HPDE6-E6E7 (cell line): Measurements from ENCODE around the gene B4GALNT4.
"Not testable (repeated sequence)": the region's sequence is repeated elsewhere in the genome, so short reads cannot be mapped to it uniquely, and the experiment has no call there.

ENCODE experiments used
- DNase-seq: peaks from one replicate; pipeline ENCODE4 v3.0.0; 2011; ENCODE audit warnings: missing footprints; ENCODE audit errors: extremely low spot score

Gene B4GALNT4

GRCh38 chr11:369336-370018 is at the start of gene B4GALNT4:
B4GALNT4 (plus strand) TSS chr11:369499; CDS start chr11:369804, 305 bp downstream.
- DNase-seq = peak; percentile 53

DNA sequence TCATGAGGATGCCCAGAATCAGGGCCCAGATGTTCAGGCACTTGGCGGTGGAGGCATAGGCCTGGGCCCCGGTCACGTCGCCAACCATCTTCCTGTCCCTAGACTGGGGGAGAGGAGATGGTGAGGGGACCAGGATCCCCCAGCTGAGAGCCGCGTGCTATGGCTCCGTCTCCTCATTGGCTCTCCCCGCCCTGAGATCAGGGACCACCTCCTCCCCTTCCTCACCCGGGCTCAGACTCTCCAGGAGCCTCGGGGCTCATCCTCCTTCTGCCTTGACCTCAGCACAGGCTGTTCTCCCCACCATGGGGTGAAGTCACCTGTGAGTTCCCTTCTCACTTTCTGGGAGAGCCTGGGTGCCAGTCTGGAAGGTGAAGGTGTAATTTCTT is 49.4 kb upstream of the B4GALNT4 start:
- DNase-seq = not testable (repeated sequence)

DNA sequence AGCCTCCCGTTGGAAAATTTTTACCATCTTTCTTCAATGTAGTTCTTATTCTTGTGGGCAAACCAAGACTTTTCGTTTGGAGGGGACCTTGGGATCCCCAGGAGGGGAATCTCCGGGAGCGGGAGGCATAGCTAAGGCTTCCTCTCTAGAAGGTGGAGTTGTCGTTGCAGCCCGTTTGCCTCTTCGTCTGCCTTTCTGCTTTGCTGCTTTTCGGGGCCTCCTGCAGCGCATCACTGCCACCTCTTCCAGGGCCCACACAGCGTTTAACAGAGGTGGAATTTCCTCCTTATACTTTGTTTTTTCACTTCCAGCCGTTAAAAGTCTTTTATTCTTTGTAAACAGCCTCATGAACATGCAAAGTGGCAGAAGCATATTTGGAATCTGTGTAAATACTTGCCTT is 45.1 kb upstream of the B4GALNT4 start:
- no peak for DNase-seq

DNA sequence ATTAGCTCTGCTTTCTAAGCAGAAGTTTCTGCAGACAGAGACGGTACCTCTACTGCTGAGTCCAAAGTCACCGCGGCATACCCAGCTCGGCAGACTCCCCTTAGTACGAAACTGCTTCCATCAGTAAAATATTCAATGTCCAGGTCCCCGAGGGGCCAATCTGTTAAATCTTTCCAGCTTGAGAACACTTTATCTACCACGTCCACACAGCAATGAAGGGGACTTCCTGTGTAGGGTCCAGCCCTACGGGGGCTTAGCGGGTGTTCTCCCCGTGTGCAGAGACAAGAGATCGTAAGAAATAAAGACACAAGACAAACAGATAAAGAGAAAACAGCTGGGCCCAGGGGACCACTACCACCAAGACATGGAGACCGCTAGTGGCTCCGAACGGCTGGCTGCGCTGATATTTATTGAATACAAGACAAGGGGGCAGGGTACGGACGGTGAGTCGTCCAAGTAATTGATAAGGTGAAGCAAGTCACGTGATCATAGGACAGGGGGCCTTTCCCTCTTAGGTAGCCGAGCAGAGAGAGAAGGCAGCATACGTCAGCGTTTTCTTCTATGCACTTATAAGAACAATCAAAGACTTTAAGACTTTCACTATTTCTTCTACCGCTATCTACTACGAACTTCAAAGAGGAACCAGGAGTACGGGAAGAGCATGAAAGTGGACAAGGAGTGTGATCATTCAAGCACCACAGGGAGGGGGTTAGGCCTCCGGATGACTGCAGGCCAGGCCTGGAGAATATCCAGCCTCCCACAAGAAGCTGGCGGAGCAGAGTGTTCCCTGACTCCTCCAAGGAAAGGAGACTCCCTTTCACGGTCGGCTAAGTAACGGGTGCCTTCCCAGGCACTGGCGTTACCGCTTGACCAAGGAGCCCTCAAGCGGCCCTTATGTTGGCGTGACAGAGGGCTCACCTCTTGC is 44.4 kb upstream of the B4GALNT4 start:
- DNase-seq = not testable (repeated sequence)

GRCh38 chr11:325796-326591 is 43.3 kb upstream of the B4GALNT4 start:
- DNase-seq = no peak

DNA sequence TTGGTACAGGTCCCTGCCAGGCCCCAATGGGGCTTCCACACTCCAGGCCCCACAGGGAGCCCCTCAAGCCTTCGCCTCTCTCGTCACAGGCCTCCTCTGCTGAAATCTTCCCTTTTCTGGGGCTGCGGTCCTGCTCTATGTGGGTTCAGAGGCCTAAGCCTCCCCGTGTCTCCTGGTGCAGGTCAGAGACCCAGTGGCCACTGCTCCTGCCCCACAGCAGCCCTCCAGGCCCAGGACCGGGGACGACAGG is 42.8 kb upstream of the B4GALNT4 start:
- no peak for DNase-seq

DNA sequence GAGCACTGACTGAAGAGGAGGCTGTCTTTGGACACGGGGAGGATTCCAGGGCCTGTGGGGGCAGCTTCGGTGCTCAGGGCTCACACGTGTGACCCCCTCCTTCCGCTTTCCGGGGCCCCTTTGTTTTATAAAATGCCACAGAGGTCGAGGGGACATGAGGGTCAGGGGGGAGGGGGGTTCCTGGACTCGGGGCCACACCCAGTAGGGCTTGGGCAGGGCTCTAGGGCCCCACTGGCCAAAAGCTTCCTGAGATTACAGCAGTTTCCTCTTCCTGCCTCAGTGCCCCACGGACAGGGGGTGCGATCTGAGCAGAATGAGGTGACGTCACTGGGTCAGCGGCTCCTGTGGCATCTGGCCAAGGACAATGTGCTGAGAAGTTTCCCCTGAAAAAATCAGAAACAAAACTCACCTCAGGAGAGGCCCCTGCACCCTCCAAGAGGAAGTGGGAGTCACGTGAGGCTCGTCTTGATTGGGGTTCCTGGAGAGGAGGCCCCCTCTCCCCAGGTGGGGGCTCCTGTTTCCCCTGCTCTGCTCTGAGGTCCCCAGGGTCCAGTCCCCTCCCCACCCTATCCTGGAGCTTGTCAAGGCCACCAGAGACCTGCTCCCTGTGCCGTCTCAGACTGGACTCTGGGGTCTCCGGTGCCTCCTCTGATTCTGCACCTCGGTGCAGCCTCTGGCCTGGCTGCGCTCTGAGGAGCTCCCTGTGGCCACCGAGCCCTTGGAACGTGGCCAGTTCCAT is 42.3 kb upstream of the B4GALNT4 start:
- DNase-seq = no peak

GRCh38 chr11:327581-327923 is 41.7 kb upstream of the B4GALNT4 start:
- DNase-seq = no peak

DNA sequence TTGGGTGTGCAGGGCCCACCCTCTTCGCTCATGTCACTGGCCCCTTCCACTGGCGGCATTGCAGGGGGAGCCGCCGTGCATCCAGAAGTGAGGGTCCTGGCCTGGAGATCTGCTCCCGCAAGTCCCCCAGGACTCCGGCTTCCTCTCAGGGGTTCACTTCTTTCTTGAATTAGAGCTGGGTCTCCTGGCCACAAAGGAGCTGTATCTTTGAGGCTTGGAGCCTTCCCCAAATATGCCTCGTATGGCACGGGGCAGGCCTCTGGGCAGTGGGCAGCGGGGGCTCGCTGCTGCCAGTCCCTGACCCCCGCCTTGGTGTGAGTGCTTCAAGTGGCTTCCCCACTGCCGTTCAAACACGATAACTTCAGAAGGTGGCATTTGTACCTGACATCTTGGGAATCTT is 41.3 kb upstream of the B4GALNT4 start:
- no peak for DNase-seq

DNA sequence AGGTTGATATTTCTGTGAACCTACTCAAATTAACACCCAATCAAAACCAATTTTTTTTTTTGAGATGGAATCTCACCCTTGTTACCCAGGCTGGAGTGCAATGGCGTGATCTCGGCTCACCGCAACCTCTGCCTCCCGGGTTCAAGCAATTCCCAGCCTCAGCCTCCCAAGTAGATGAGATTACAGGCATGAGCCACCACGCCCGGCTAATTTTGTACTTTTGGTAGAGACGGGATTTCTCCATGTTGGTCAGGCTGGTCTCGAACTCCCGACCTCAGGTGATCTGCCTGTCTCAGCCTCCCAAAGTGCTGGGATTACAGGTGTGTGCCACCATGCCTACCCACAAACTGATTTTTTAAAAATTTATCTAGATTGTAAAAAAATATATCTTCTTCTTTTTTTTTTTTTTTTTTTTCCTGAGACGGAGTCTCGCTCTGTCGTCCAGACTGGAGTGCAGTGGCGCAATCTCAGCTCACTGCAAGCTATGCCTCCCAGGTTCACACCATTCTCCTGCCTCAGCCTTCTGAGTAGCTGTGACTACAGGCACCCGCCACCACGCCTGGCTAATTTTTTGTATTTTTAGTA is 40.7 kb upstream of the B4GALNT4 start:
- DNase-seq = not testable (repeated sequence)

DNA sequence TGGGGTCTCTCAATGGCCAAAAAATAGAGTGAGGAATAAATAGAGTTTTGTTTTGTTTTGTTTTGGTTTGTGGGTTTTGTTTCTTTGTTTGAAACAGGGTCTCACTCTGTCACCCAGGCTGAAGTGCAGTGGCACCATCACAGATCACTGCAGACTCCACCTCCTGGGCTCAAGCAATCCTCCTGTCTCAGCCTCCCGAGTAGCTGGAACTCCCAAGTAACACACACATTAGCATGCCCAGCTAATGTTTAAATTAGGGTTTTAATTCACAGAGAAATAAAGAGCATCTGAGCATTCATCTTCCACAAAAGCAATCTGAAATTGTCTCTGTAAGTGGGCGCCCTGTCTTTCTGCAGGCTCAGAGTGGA is 39.4 kb upstream of the B4GALNT4 start:
- no peak for DNase-seq

DNA sequence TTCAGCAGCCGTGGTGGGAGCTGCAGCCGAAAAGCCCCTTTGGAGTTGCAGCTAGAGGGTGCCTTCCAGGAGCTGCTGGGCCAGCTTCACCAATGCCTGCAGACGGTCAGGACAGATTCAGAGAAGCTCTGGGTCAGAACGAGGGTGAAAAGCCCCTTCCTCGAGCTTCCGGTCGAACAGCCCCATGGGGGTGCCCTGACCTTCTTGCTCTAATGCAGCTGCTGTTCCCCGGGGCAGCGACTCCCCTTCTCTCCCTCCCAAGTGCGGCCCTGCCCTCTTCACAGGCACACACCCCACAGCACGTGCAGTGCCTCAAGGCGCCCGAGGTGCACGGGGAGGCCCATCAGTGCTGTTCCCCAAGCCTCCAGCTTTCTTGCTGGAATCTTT is 39.0 kb upstream of the B4GALNT4 start:
- no peak for DNase-seq

DNA sequence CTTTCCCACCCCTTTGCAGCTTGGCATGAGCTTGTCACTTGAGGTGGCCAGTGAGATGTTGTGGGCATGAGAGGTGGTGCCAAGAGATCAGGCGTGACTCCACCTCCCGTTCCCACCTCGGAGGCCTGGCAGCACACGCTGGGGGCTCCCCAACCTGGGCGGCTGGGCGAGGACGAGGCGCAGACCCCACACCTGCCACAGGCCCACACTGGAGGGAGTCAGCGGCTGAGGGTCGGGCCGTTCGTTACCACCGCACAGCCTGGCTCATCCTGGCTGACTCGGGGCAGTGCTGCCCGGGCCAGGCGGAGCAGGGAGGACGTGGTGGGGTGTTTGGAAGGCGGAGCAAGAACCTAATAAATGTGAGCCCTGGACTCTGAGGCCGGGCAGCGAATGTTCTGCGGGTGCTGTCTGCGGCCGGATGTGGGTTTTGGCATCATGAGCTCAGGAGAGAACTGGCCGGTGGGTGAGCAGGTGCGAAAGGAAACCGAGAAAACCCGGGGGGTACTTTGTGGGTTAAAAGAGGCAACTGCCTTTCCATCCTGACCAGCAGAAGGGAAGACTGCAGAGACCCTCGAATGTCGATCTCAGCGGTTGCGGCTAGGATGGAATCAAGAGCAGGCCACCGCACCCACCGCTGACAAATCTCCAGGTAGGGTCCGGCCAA is 38.5 kb upstream of the B4GALNT4 start:
- no peak for DNase-seq

DNA sequence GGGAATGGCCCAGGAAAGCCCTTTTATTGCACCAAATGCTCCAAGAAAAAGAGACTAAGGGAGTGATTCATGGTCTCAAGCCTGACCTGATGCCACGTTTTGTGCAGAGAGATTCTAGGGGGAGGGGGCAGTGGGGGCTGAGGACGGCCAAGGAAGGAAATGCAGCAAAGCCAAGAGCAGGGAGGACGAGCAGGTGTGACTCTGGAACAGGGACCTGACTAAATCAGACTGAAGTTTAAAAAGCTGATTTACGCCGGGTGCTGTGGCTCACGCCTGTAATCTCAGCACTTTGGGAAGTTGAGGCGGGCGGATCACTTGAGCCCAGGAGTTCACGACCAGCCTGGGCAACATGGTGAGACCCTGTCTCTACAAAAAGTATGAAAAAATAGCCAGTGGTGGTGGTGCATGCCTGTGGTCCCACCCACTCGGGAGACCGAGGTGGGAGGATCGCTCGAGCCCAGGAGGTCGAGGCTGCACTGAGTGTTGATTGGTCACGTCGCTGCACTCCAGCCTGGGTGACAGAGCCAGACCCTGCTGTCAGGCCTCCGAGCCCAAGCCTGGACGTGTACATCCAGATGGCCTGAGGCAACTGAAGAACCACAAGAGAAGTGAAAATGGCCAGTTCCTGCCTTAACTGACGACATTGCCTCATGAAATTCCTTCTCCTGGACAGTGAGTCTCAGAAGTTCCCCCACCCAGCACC is 37.8 kb upstream of the B4GALNT4 start:
- DNase-seq = no peak

- no peak for DNase-seq
Measured at GRCh38 chr11:332651-333480, 36.4 kb upstream of the B4GALNT4 start.

GRCh38 chr11:333616-334263 is 35.6 kb upstream of the B4GALNT4 start:
- not testable (repeated sequence) for DNase-seq

- no peak for DNase-seq
Measured at GRCh38 chr11:334264-334994, 34.9 kb upstream of the B4GALNT4 start.
